ENCODE measurements around the gene PPP1R9A.

GRCh38 chr7:95304990-95305389 is 397.6 kb downstream of the PPP1R9A start:
- TF ChIP-seq CTCF (conservative IDR thresholded peaks at IDR 0.05; ENCODE audit: low read length) = no peak
- no peak for TF ChIP-seq EZH2phosphoT487 (IDR thresholded peaks at IDR 0.05; ENCODE audit: borderline replicate concordance)
